ENCODE results near the gene TOB1. TPM values are rescaled to one million over a fixed set of nuclear protein-coding genes. Genes with fewer than 3 reads are reported as not detected.

Gene TOB1
- total RNA-seq, 1 experiment from 2014 or later: 86.0 TPM

GRCh38 chr17:50909765-50910605 lies 43.8 kb upstream of the TOB1 start:
- Histone ChIP-seq H3K4me3 (replicated peaks in 1 of 2; ENCODE audit: low read depth in 1 of 2, low read length in 2 of 2) (no peak overlapping the region), H3K79me2 (ENCODE audit: insufficient read depth, low read length) (no peaks in the 10 kb centered on the region), H4K20me1 (ENCODE audit: insufficient read depth) (no peaks in the 10 kb centered on the region), H3K4me2 (ENCODE audit: low read length) (no peak overlapping the region), H3K9me2 (ENCODE audit: insufficient read depth) (no peaks in the 10 kb centered on the region), H3K27me3 (ENCODE audit: insufficient read depth, low read length) (no peaks in the 10 kb centered on the region), H3K4me1 (ENCODE audit: control insufficient read depth in 1 of 2, insufficient read depth in 2 of 2, low read length in 2 of 2) (peaks cover 16 to 19% of the 10 kb centered on the region in 2 experiments; a peak in 3 of 4 replicates), H3K27ac (ENCODE audit: low read depth, low read length) (no peak overlapping the region), H3K36me3 (ENCODE audit: control insufficient read depth in 1 of 2, insufficient read depth in 2 of 2, low read length in 2 of 2) (no peaks in the 10 kb centered on the region), H3K9me3 (ENCODE audit: control insufficient read depth in 1 of 2, insufficient read depth in 1 of 2, low read depth in 1 of 2, low read length in 2 of 2) (no peaks in the 10 kb centered on the region), H3K9ac (ENCODE audit: low read length) (no peak overlapping the region), H2AFZ (ENCODE audit: low read depth, low read length, poor library complexity, severe bottlenecking) (no peak overlapping the region)
- ATAC-seq (peak; percentile 21; the same call in 1 of the 2 replicates), DNase-seq (ENCODE audit: low read depth, low spot score) (no peak)
- BruUV-seq (replicated peaks): no TSS peak
- ChIA-PET POLR2A (interaction anchor here (0.9 to 2.9 kb wide), 2 partner anchors 44 to 46 kb away, joined by 3 to 16 read pairs; partner anchors contain the start of gene TOB1), RAD21 (ENCODE audit: low non-redundant PET in 1 of 2, low total read pairs in 2 of 2, uncharacterized antibody in 2 of 2, unreplicated experiment in 2 of 2) (no interaction called here), CTCF (interaction anchor here (1.0 to 1.1 kb wide), 2 partner anchors 47 to 58 kb away, joined by 3 to 4 read pairs; no protein-coding TSS in a partner anchor)
- TF ChIP-seq, protein P1, sequence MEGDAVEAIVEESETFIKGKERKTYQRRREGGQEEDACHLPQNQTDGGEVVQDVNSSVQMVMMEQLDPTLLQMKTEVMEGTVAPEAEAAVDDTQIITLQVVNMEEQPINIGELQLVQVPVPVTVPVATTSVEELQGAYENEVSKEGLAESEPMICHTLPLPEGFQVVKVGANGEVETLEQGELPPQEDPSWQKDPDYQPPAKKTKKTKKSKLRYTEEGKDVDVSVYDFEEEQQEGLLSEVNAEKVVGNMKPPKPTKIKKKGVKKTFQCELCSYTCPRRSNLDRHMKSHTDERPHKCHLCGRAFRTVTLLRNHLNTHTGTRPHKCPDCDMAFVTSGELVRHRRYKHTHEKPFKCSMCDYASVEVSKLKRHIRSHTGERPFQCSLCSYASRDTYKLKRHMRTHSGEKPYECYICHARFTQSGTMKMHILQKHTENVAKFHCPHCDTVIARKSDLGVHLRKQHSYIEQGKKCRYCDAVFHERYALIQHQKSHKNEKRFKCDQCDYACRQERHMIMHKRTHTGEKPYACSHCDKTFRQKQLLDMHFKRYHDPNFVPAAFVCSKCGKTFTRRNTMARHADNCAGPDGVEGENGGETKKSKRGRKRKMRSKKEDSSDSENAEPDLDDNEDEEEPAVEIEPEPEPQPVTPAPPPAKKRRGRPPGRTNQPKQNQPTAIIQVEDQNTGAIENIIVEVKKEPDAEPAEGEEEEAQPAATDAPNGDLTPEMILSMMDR (IDR thresholded peaks at IDR 0.05 in 2 of 3, conservative IDR thresholded peaks at IDR 0.05 in 1 of 3; ENCODE audit: borderline replicate concordance in 1 of 3, insufficient read depth in 1 of 3, low read depth in 2 of 3, low read length in 2 of 3): no peak
- TF ChIP-seq EGR1 (IDR thresholded peaks at IDR 0.05; ENCODE audit: low read depth) (no peak), CBX3 (IDR thresholded peaks at IDR 0.05; ENCODE audit: low read depth) (no peak), MAX (IDR thresholded peaks at IDR 0.05) (no peak), POLR2A (IDR thresholded peaks at IDR 0.05; ENCODE audit: borderline replicate concordance, extremely low read depth, insufficient read depth, insufficient read length) (no peak), FOSL1 (IDR thresholded peaks at IDR 0.05; ENCODE audit: low read depth) (no peak), SRF (IDR thresholded peaks at IDR 0.05; ENCODE audit: low read depth) (no peak), RAD21 (IDR thresholded peaks at IDR 0.05; ENCODE audit: low read depth) (no peak), ELF1 (IDR thresholded peaks at IDR 0.05; ENCODE audit: borderline replicate concordance, low read depth) (no peak), EZH2 (IDR thresholded peaks at IDR 0.05) (no peak), ZBTB33 (IDR thresholded peaks at IDR 0.05; ENCODE audit: extremely low read depth, insufficient replicate concordance, low read length) (no peak)
- TF ChIP-seq, protein P2, sequence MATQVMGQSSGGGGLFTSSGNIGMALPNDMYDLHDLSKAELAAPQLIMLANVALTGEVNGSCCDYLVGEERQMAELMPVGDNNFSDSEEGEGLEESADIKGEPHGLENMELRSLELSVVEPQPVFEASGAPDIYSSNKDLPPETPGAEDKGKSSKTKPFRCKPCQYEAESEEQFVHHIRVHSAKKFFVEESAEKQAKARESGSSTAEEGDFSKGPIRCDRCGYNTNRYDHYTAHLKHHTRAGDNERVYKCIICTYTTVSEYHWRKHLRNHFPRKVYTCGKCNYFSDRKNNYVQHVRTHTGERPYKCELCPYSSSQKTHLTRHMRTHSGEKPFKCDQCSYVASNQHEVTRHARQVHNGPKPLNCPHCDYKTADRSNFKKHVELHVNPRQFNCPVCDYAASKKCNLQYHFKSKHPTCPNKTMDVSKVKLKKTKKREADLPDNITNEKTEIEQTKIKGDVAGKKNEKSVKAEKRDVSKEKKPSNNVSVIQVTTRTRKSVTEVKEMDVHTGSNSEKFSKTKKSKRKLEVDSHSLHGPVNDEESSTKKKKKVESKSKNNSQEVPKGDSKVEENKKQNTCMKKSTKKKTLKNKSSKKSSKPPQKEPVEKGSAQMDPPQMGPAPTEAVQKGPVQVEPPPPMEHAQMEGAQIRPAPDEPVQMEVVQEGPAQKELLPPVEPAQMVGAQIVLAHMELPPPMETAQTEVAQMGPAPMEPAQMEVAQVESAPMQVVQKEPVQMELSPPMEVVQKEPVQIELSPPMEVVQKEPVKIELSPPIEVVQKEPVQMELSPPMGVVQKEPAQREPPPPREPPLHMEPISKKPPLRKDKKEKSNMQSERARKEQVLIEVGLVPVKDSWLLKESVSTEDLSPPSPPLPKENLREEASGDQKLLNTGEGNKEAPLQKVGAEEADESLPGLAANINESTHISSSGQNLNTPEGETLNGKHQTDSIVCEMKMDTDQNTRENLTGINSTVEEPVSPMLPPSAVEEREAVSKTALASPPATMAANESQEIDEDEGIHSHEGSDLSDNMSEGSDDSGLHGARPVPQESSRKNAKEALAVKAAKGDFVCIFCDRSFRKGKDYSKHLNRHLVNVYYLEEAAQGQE (IDR thresholded peaks at IDR 0.05; ENCODE audit: low read depth): no peak
- intact Hi-C loops (cut with micrococcal nuclease): no loop called here
